Measurements from ENCODE around the gene SEPTIN8. TPM values are rescaled to one million over a fixed set of nuclear protein-coding genes. Genes with fewer than 3 reads are reported as not detected.

SEPTIN8 gene
- total RNA-seq, 4 donors from 2014 or later: 31.6 to 46.4 (median 34.9) TPM

GRCh38 chr5:132821350-132821749, 44.3 kb upstream of the SEPTIN8 start:
- WGBS, 2 donors (ENCODE audit: low coverage in 1 of 2): 73 to 83% methylated on average over 1 to 3 of the region's 3 CpGs
- TF ChIP-seq POLR2AphosphoS5 (IDR thresholded peaks at IDR 0.05): no peak
- no peak for TF ChIP-seq CTCF (IDR thresholded peaks at IDR 0.05)
- Histone ChIP-seq H3K9me3 (no peaks in the 10 kb centered on the region), H3K4me3 (no peak overlapping the region), H3K4me1 (peaks cover 0 to 33% (median 4%) of the 10 kb centered on the region in 3 donors), H3K27ac (peak overlapping the region in 1 of 4 donors; percentile 26), H3K27me3 (peaks cover 23% of the 10 kb centered on the region), H3K36me3 (peaks cover 0 to 17% of the 10 kb centered on the region in 2 donors)
- no peak for ATAC-seq

GRCh38 chr5:132820162-132820754, 43.2 kb upstream of the SEPTIN8 start:
- peak; percentile 85 for ATAC-seq
- H3K36me3 ChIP-seq: peaks cover 0 to 9% of the 10 kb centered on the region in 2 donors
- no peaks in the 10 kb centered on the region for H3K9me3 ChIP-seq
- no peak for TF ChIP-seq POLR2A (IDR thresholded peaks at IDR 0.05)
- peak in 3 of 4 experiments; percentile 86 to 92 (median 87) for TF ChIP-seq CTCF (IDR thresholded peaks at IDR 0.05)
- no peak for TF ChIP-seq EP300 (IDR thresholded peaks at IDR 0.05)
- peak overlapping the region in 1 of 4 donors; percentile 12 for H3K27ac ChIP-seq
- WGBS, 2 donors (ENCODE audit: low coverage in 1 of 2): 17 to 51% methylated on average over 5 to 14 of the region's 15 CpGs
- peaks cover 15% of the 10 kb centered on the region for H3K27me3 ChIP-seq
- no peak overlapping the region for H3K4me3 ChIP-seq
- peaks cover 0 to 23% (median 4%) of the 10 kb centered on the region in 3 donors for H3K4me1 ChIP-seq

- Histone ChIP-seq H3K27me3 (peaks cover 16% of the 10 kb centered on the region), H3K9me3 (no peaks in the 10 kb centered on the region), H3K36me3 (peaks cover 0 to 1% of the 10 kb centered on the region in 2 donors), H3K4me1 (peaks cover 0 to 24% (median 4%) of the 10 kb centered on the region in 3 donors), H3K27ac (no peak overlapping the region), H3K4me3 (no peak overlapping the region)
- 38 to 40% methylated on average over 11 to 17 of the region's 26 CpGs for WGBS, 2 donors (ENCODE audit: low coverage in 1 of 2)
- ATAC-seq: no peak
- TF ChIP-seq POLR2A (IDR thresholded peaks at IDR 0.05) (no peak), POLR2AphosphoS5 (IDR thresholded peaks at IDR 0.05) (no peak), EP300 (IDR thresholded peaks at IDR 0.05) (no peak), CTCF (IDR thresholded peaks at IDR 0.05) (no peak)
These were observed 42.4 kb upstream of the SEPTIN8 start for GRCh38 chr5:132819468-132819867.

- TF ChIP-seq POLR2A (IDR thresholded peaks at IDR 0.05) (no peak), EP300 (IDR thresholded peaks at IDR 0.05) (no peak), CTCF (IDR thresholded peaks at IDR 0.05) (no peak), POLR2AphosphoS5 (IDR thresholded peaks at IDR 0.05) (no peak)
- Histone ChIP-seq H3K4me1 (peaks cover 0 to 33% (median 9%) of the 10 kb centered on the region in 3 donors), H3K27ac (no peak overlapping the region), H3K4me3 (no peak overlapping the region), H3K9me3 (no peaks in the 10 kb centered on the region), H3K27me3 (peaks cover 41% of the 10 kb centered on the region), H3K36me3 (no peaks in the 10 kb centered on the region)
- ATAC-seq: no peak
- WGBS, 2 donors (ENCODE audit: low coverage in 1 of 2): 64 to 73% methylated on average over 1 of the region's 1 CpG
These were observed 40.0 kb upstream of the SEPTIN8 start for GRCh38 chr5:132817011-132817410.

GRCh38 chr5:132816554-132816953, 39.5 kb upstream of the SEPTIN8 start:
- Histone ChIP-seq H3K36me3 (no peaks in the 10 kb centered on the region), H3K9me3 (no peaks in the 10 kb centered on the region), H3K4me3 (no peak overlapping the region), H3K4me1 (peaks cover 0 to 33% (median 9%) of the 10 kb centered on the region in 3 donors), H3K27ac (no peak overlapping the region), H3K27me3 (peaks cover 45% of the 10 kb centered on the region)
- ATAC-seq: no peak
- TF ChIP-seq EP300 (IDR thresholded peaks at IDR 0.05): no peak
- TF ChIP-seq CTCF (IDR thresholded peaks at IDR 0.05): no peak
- no peak for TF ChIP-seq POLR2AphosphoS5 (IDR thresholded peaks at IDR 0.05)
- no peak for TF ChIP-seq POLR2A (IDR thresholded peaks at IDR 0.05)
